ENCODE results near the gene RHNO1. TPM values are rescaled to one million over a fixed set of nuclear protein-coding genes. Genes with fewer than 3 reads are reported as not detected.
"Not testable (repeated sequence)": the region's sequence is repeated elsewhere in the genome, so short reads cannot be mapped to it uniquely, and the experiment has no call there.

Gene RHNO1
- total RNA-seq, 4 donors from 2014 or later = 1.2 to 26.3 (median 12.4) TPM

DNA sequence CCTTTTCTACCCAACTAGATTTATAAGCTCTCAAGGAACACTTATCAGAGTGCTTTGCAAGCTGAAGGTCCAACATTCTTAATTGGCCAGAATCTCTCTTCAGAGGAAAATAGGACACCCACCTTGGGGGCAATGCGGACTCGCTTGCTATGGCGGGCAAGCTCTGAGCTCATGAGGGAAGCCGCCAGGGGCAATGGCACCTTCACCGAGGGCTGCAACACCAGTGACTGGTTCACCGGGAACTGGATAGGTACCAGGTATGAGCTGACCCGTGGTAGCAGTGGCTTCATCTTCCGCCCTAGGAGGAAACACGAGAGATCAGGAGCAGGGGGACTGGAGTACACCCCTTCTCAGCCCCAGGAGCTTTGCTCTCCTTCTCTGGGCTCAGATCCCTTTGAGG is 12.8 kb upstream of the RHNO1 start:
- Histone ChIP-seq H3K27ac (no peak overlapping the region), H3K36me3 (no peaks in the 10 kb centered on the region), H3K4me3 (no peak overlapping the region), H3K9me3 (no peaks in the 10 kb centered on the region), H3K4me1 (no peaks in the 10 kb centered on the region), H3K27me3 (no peaks in the 10 kb centered on the region)
- intact Hi-C loops (cut with DNase I; ENCODE audit: low total_unique reads) = no loop called here
- TF ChIP-seq, protein P1, sequence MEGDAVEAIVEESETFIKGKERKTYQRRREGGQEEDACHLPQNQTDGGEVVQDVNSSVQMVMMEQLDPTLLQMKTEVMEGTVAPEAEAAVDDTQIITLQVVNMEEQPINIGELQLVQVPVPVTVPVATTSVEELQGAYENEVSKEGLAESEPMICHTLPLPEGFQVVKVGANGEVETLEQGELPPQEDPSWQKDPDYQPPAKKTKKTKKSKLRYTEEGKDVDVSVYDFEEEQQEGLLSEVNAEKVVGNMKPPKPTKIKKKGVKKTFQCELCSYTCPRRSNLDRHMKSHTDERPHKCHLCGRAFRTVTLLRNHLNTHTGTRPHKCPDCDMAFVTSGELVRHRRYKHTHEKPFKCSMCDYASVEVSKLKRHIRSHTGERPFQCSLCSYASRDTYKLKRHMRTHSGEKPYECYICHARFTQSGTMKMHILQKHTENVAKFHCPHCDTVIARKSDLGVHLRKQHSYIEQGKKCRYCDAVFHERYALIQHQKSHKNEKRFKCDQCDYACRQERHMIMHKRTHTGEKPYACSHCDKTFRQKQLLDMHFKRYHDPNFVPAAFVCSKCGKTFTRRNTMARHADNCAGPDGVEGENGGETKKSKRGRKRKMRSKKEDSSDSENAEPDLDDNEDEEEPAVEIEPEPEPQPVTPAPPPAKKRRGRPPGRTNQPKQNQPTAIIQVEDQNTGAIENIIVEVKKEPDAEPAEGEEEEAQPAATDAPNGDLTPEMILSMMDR (IDR thresholded peaks at IDR 0.05) = no peak
- no peak for TF ChIP-seq POLR2A (IDR thresholded peaks at IDR 0.05)
- no peak for DNase-seq

DNA sequence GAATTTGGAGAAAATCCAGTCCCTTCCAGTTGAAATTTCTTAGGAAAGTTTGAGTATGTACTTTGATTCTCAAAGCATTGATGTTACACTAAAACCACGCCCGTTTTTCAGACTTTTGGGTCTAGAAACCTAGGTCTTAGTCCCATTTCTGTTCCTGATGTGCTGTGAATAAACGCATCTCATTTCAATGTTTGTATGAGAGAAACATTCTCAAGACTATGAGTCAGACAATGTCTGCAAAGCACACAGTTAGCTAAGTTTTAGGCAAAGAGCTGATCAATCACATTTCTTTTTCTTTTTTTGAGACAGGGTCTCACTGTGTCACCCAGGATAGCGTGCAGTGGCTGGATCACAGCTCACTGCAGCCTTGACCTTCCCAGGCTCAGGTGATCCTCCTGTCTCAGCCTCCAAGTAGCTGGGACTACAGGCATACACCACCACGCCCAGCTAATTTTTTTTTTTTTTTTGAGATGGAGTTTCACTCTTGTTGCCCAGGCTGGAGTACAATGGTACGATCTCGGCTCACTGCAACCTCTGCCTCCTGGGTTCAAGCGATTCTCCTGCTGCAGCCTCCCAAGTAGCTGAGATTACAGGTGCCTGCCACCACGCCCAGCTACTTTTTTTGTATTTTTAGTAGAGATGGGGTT is 7.9 kb upstream of the RHNO1 start:
- DNase-seq; H3K4me1 ChIP-seq; intact Hi-C loops (cut with DNase I; ENCODE audit: low total_unique reads); H3K36me3 ChIP-seq; H3K9me3 ChIP-seq; H3K27ac ChIP-seq; H3K4me3 ChIP-seq; H3K27me3 ChIP-seq: not testable (repeated sequence)

DNA sequence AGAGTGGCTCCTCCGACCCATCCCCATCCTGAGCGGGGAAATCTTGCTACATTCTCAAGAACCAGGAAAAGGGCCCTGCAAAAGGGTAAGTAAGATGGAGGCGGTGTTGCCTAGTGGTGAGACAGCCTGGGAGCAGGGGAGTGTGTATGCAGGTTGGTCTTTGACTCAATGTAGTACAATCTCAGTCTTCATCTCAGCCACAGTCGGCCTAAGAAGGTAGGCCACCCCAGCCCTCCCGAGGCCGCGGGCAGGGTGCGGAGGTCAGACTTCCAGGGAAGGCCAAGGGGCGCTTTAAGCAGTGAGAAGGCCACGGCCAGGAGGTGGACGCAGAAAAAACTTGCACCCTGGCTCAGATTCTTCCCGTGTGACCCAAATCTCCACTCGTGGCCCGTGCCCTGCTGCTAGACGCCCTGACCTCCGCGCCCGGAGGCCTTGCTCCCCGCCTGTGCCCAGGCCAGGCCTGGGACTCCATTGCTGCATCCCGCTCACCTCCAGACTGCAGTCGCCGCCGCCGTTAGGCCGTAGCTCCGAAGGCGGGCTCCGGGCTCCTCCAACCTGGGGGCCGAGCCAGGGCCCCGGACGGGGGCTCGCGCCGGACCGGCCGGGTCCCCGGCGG is 484 bp upstream of the RHNO1 start:
- no peak for DNase-seq
- intact Hi-C loops (cut with DNase I; ENCODE audit: low total_unique reads) = no loop called here
- Histone ChIP-seq H3K4me1 (peaks cover 0 to 12% of the 10 kb centered on the region in 2 donors), H3K27me3 (no peaks in the 10 kb centered on the region), H3K27ac (peak overlapping the region; percentile 92 to 95), H3K36me3 (no peaks in the 10 kb centered on the region), H3K4me3 (peak overlapping the region; percentile 62 to 72), H3K9me3 (no peaks in the 10 kb centered on the region)
- no peak for TF ChIP-seq POLR2A (IDR thresholded peaks at IDR 0.05)
- TF ChIP-seq, protein P1 (IDR thresholded peaks at IDR 0.05) = no peak

DNA sequence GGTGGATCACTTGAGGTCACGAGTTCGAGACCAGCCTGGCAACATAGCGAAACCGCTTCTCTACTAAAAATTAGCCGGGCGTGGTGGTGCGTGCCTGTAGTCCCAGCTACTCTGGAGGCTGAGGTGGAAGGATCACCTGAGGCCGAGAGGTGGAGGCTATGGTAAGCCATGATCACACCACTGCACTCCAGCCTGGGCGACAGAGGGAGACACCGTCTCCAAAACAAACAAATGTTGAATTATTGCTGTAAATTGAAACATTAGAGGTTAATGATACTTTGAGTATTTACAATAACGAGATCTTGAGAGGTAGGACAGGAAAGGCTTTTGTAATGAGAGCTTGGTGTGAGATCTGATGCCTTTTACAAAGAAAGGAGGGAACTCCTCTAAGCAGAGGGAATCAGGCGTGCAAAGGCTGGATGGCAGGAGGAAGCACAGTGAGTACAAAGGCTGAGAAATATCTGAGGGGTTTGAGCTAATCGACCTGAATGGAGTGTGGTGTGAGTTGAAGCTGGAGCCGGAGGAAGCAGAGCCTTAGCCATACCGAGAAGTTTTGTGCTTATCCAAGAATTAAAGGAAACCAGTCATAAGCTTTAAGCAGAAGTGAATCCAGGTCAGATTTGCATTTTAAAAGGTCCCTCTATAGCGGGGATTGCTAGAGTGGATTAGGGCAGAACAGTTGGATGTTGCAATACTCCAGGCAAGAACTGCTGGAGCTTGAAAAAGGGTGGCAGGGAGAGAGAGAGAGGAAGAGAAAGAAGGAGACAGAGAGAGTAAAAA is 1.1 kb downstream of the RHNO1 start:
- H3K27ac ChIP-seq = peak overlapping the region; percentile 92 to 95
- no peaks in the 10 kb centered on the region for H3K27me3 ChIP-seq
- TF ChIP-seq, protein P1 (IDR thresholded peaks at IDR 0.05) = no peak
- no peaks in the 10 kb centered on the region for H3K36me3 ChIP-seq
- peak overlapping the region; percentile 62 to 72 for H3K4me3 ChIP-seq
- intact Hi-C loops (cut with DNase I; ENCODE audit: low total_unique reads) = no loop called here
- H3K4me1 ChIP-seq = peaks cover 0 to 12% of the 10 kb centered on the region in 2 donors
- H3K9me3 ChIP-seq = no peaks in the 10 kb centered on the region
- DNase-seq = no peak

DNA sequence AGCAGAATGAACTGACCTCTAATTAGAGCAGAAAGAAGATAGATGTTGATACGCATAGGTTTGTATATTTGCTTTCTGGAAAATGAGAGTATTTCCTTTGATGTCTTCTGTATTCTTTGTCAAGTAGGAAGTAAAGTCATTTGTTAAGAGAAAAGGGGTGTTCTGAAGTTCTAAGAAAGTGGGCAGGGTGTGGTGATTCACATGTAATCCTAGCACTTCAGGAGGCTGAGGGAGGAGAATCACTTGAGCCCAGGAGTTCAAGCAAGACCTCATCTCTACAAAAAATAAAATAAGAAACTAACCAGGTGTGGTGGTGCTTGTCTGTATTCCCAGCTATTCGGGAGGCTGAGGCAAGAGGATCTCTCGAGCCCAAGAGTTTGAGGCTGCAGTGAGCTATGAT is 2.8 kb downstream of the RHNO1 start:
- H3K4me3 ChIP-seq = no peak overlapping the region
- TF ChIP-seq POLR2A (IDR thresholded peaks at IDR 0.05) = no peak
- TF ChIP-seq, protein P1 (IDR thresholded peaks at IDR 0.05) = no peak
- H3K4me1 ChIP-seq = peaks cover 0 to 12% of the 10 kb centered on the region in 2 donors
- intact Hi-C loops (cut with DNase I; ENCODE audit: low total_unique reads) = no loop called here
- H3K9me3 ChIP-seq = no peaks in the 10 kb centered on the region
- no peak overlapping the region for H3K27ac ChIP-seq
- H3K36me3 ChIP-seq = no peaks in the 10 kb centered on the region
- no peaks in the 10 kb centered on the region for H3K27me3 ChIP-seq
- DNase-seq = no peak
